ENCODE measurements around the gene MYL7.

The MYL7 gene

GRCh38 chr7:44141221-44141850 lies at the start of gene MYL7:
MYL7 (minus strand) TSS chr7:44141332; CDS start chr7:44141305, 27 bp downstream.
- Histone ChIP-seq H3K4me3 (ENCODE audit: low read length) (no peak within 1 kb of the TSS), H3K36me3 (ENCODE audit: control insufficient read depth, insufficient read depth, low read length) (no peaks in the 10 kb centered on the region), H3K4me1 (ENCODE audit: control insufficient read depth, insufficient read depth, low read length) (peaks cover 2% of the 10 kb centered on the region)

GRCh38 chr7:44189993-44190872 lies 49.1 kb upstream of the MYL7 start:
- H3K4me1 ChIP-seq (ENCODE audit: control insufficient read depth, insufficient read depth, low read length) = no peaks in the 10 kb centered on the region
- peaks cover 6% of the 10 kb centered on the region for H3K27me3 ChIP-seq (ENCODE audit: control insufficient read depth, insufficient read depth, low read length)
- H3K4me3 ChIP-seq (ENCODE audit: low read length) = no peak overlapping the region
- no peak overlapping the region for H3K9ac ChIP-seq (ENCODE audit: low read length)
- no peaks in the 10 kb centered on the region for H3K36me3 ChIP-seq (ENCODE audit: control insufficient read depth, insufficient read depth, low read length)
- H3K9me3 ChIP-seq (ENCODE audit: control insufficient read depth, low read length) = no peaks in the 10 kb centered on the region

More at GRCh38 chr7:44141221-44141850, at the start of gene MYL7:
- H3K9ac ChIP-seq (ENCODE audit: low read length) = no peak within 1 kb of the TSS
- H3K27me3 ChIP-seq (ENCODE audit: control insufficient read depth, insufficient read depth, low read length) = peaks cover 16% of the 10 kb centered on the region
- H3K9me3 ChIP-seq (ENCODE audit: control insufficient read depth, low read length) = no peaks in the 10 kb centered on the region

- no peaks in the 10 kb centered on the region for H3K4me1 ChIP-seq (ENCODE audit: control insufficient read depth, insufficient read depth, low read length)
- no peaks in the 10 kb centered on the region for H3K9me3 ChIP-seq (ENCODE audit: control insufficient read depth, low read length)
- H3K27me3 ChIP-seq (ENCODE audit: control insufficient read depth, insufficient read depth, low read length) = peaks cover 6% of the 10 kb centered on the region
- H3K9ac ChIP-seq (ENCODE audit: low read length) = peak within 1 kb of the TSS; percentile 34
- no peak within 1 kb of the TSS for H3K4me3 ChIP-seq (ENCODE audit: low read length)
- no peaks in the 10 kb centered on the region for H3K36me3 ChIP-seq (ENCODE audit: control insufficient read depth, insufficient read depth, low read length)
Observed at GRCh38 chr7:44189286-44189992, 48.3 kb upstream of the MYL7 start, which contains the start of gene GCK. GCK (minus strand) TSS chr7:44189439; CDS start chr7:44188953, 486 bp downstream.

- Histone ChIP-seq H3K4me1 (ENCODE audit: control insufficient read depth, insufficient read depth, low read length) (no peaks in the 10 kb centered on the region), H3K27me3 (ENCODE audit: control insufficient read depth, insufficient read depth, low read length) (peaks cover 6% of the 10 kb centered on the region), H3K9ac (ENCODE audit: low read length) (peak overlapping the region; percentile 34), H3K4me3 (ENCODE audit: low read length) (no peak overlapping the region), H3K9me3 (ENCODE audit: control insufficient read depth, low read length) (no peaks in the 10 kb centered on the region), H3K36me3 (ENCODE audit: control insufficient read depth, insufficient read depth, low read length) (no peaks in the 10 kb centered on the region)
Observed at GRCh38 chr7:44188480-44189225, 47.5 kb upstream of the MYL7 start.

GRCh38 chr7:44187636-44188416 lies 46.7 kb upstream of the MYL7 start:
- H3K36me3 ChIP-seq (ENCODE audit: control insufficient read depth, insufficient read depth, low read length) = no peaks in the 10 kb centered on the region
- peaks cover 3% of the 10 kb centered on the region for H3K27me3 ChIP-seq (ENCODE audit: control insufficient read depth, insufficient read depth, low read length)
- H3K9ac ChIP-seq (ENCODE audit: low read length) = peak overlapping the region; percentile 34
- no peak overlapping the region for H3K4me3 ChIP-seq (ENCODE audit: low read length)
- no peaks in the 10 kb centered on the region for H3K4me1 ChIP-seq (ENCODE audit: control insufficient read depth, insufficient read depth, low read length)
- no peaks in the 10 kb centered on the region for H3K9me3 ChIP-seq (ENCODE audit: control insufficient read depth, low read length)

- Histone ChIP-seq H3K4me1 (ENCODE audit: control insufficient read depth, insufficient read depth, low read length) (no peaks in the 10 kb centered on the region), H3K9me3 (ENCODE audit: control insufficient read depth, low read length) (no peaks in the 10 kb centered on the region), H3K36me3 (ENCODE audit: control insufficient read depth, insufficient read depth, low read length) (no peaks in the 10 kb centered on the region), H3K27me3 (ENCODE audit: control insufficient read depth, insufficient read depth, low read length) (no peaks in the 10 kb centered on the region), H3K4me3 (ENCODE audit: low read length) (no peak overlapping the region), H3K9ac (ENCODE audit: low read length) (no peak overlapping the region)
Observed at GRCh38 chr7:44186736-44187135, 45.6 kb upstream of the MYL7 start.

- Histone ChIP-seq H3K9ac (ENCODE audit: low read length) (no peak overlapping the region), H3K36me3 (ENCODE audit: control insufficient read depth, insufficient read depth, low read length) (no peaks in the 10 kb centered on the region), H3K27me3 (ENCODE audit: control insufficient read depth, insufficient read depth, low read length) (no peaks in the 10 kb centered on the region), H3K9me3 (ENCODE audit: control insufficient read depth, low read length) (no peaks in the 10 kb centered on the region), H3K4me1 (ENCODE audit: control insufficient read depth, insufficient read depth, low read length) (no peaks in the 10 kb centered on the region), H3K4me3 (ENCODE audit: low read length) (no peak overlapping the region)
Observed at GRCh38 chr7:44185729-44186128, 44.6 kb upstream of the MYL7 start.

GRCh38 chr7:44184873-44185446 lies 43.8 kb upstream of the MYL7 start:
- Histone ChIP-seq H3K9ac (ENCODE audit: low read length) (peak overlapping the region; percentile 8), H3K4me1 (ENCODE audit: control insufficient read depth, insufficient read depth, low read length) (no peaks in the 10 kb centered on the region), H3K27me3 (ENCODE audit: control insufficient read depth, insufficient read depth, low read length) (no peaks in the 10 kb centered on the region), H3K36me3 (ENCODE audit: control insufficient read depth, insufficient read depth, low read length) (no peaks in the 10 kb centered on the region), H3K9me3 (ENCODE audit: control insufficient read depth, low read length) (no peaks in the 10 kb centered on the region), H3K4me3 (ENCODE audit: low read length) (no peak overlapping the region)

GRCh38 chr7:44184206-44184872 lies 43.2 kb upstream of the MYL7 start:
- Histone ChIP-seq H3K36me3 (ENCODE audit: control insufficient read depth, insufficient read depth, low read length) (no peaks in the 10 kb centered on the region), H3K9me3 (ENCODE audit: control insufficient read depth, low read length) (no peaks in the 10 kb centered on the region), H3K4me1 (ENCODE audit: control insufficient read depth, insufficient read depth, low read length) (no peaks in the 10 kb centered on the region), H3K9ac (ENCODE audit: low read length) (peak overlapping the region; percentile 8), H3K4me3 (ENCODE audit: low read length) (no peak overlapping the region), H3K27me3 (ENCODE audit: control insufficient read depth, insufficient read depth, low read length) (no peaks in the 10 kb centered on the region)

GRCh38 chr7:44183386-44183785 lies 42.3 kb upstream of the MYL7 start:
- H3K9ac ChIP-seq (ENCODE audit: low read length) = no peak overlapping the region
- no peaks in the 10 kb centered on the region for H3K4me1 ChIP-seq (ENCODE audit: control insufficient read depth, insufficient read depth, low read length)
- H3K9me3 ChIP-seq (ENCODE audit: control insufficient read depth, low read length) = no peaks in the 10 kb centered on the region
- H3K4me3 ChIP-seq (ENCODE audit: low read length) = no peak overlapping the region
- H3K27me3 ChIP-seq (ENCODE audit: control insufficient read depth, insufficient read depth, low read length) = peaks cover 5% of the 10 kb centered on the region
- H3K36me3 ChIP-seq (ENCODE audit: control insufficient read depth, insufficient read depth, low read length) = no peaks in the 10 kb centered on the region

Data from mucosa of stomach (tissue), 1 donor.